Parathyroid adenoma (tissue), 2 donors: ENCODE measurements around the gene C16orf46.
"Not testable (repeated sequence)": the region's sequence is repeated elsewhere in the genome, so short reads cannot be mapped to it uniquely, and the experiment has no call there.

Experiments used
- H2AFZ ChIP-seq: fragments of 300-600 bp; sonication (generic); one replicate; pipeline ENCODE4 v1.7.0; 2017; ENCODE audit warnings: antibody characterized with exemption, mild to moderate bottlenecking
- H3K27ac ChIP-seq: fragments of 300-600 bp; sonication (generic); one replicate; pipeline ENCODE4 v1.7.0; 2017
- H3K27me3 ChIP-seq: fragments of 300-600 bp; sonication (generic); one replicate; pipeline ENCODE4 v1.7.0; 2017; ENCODE audit warnings: low read length; ENCODE audit not compliant: control insufficient read depth, insufficient read depth
- H3K36me3 ChIP-seq: fragments of 300-600 bp; sonication (generic); one replicate; pipeline ENCODE4 v1.7.0; 2017; ENCODE audit warnings: low read length; ENCODE audit not compliant: control insufficient read depth, insufficient read depth
- H3K4me1 ChIP-seq: fragments of 300-600 bp; sonication (generic); one replicate; pipeline ENCODE4 v1.7.0; 2017; ENCODE audit warnings: control low read depth
- H3K4me2 ChIP-seq: fragments of 300-600 bp; sonication (generic); one replicate; pipeline ENCODE4 v1.7.0; 2017; ENCODE audit warnings: low read length
- H3K4me3 ChIP-seq: fragments of 300-600 bp; sonication (generic); one replicate; pipeline ENCODE4 v1.7.0; 2017; ENCODE audit warnings: low read depth, low read length
- H3K79me2 ChIP-seq: fragments of 300-600 bp; sonication (generic); one replicate; pipeline ENCODE4 v1.7.0; 2017; ENCODE audit warnings: control low read depth
- H3K9ac ChIP-seq: fragments of 300-600 bp; sonication (generic); one replicate; pipeline ENCODE4 v1.7.0; 2017; ENCODE audit warnings: mild to moderate bottlenecking
- H3K9me3 ChIP-seq: fragments of 300-600 bp; sonication (generic); one replicate; pipeline ENCODE4 v1.7.0; 2017; ENCODE audit warnings: low read length; ENCODE audit not compliant: control insufficient read depth
- TF ChIP-seq, protein P1 (sequence below): fragments of 300-600 bp; sonication (generic); IDR thresholded peaks from one replicate; pipeline ENCODE4 v1.7.0; 2017; ENCODE audit warnings: antibody characterized with exemption, mild to moderate bottlenecking
- donor health status: primary hyperparathyroidism.

The C16orf46 gene

DNA sequence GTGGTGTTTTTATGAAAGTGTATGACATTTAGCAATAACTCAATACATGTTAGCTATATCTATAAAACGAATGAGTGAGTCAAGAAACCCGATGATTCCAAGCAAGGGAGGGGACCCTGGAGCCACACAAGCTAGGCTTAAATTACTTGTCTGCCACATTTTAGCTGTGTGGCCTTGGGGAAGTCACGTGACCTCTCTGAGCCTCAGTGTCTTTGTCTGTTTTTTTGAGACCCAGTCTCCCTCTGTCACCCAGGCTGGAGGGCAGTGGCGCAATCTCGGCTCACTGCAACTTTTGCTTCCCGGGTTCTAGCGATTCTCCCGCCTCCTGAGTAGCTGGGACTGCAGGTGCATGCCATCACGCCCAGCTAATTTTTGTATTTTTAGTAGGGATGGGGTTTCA is 39.2 kb upstream of the C16orf46 start:
- Histone ChIP-seq H3K27ac (no peak overlapping the region), H3K9ac (no peak overlapping the region)
- TF ChIP-seq, protein P1, sequence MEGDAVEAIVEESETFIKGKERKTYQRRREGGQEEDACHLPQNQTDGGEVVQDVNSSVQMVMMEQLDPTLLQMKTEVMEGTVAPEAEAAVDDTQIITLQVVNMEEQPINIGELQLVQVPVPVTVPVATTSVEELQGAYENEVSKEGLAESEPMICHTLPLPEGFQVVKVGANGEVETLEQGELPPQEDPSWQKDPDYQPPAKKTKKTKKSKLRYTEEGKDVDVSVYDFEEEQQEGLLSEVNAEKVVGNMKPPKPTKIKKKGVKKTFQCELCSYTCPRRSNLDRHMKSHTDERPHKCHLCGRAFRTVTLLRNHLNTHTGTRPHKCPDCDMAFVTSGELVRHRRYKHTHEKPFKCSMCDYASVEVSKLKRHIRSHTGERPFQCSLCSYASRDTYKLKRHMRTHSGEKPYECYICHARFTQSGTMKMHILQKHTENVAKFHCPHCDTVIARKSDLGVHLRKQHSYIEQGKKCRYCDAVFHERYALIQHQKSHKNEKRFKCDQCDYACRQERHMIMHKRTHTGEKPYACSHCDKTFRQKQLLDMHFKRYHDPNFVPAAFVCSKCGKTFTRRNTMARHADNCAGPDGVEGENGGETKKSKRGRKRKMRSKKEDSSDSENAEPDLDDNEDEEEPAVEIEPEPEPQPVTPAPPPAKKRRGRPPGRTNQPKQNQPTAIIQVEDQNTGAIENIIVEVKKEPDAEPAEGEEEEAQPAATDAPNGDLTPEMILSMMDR: no peak

DNA sequence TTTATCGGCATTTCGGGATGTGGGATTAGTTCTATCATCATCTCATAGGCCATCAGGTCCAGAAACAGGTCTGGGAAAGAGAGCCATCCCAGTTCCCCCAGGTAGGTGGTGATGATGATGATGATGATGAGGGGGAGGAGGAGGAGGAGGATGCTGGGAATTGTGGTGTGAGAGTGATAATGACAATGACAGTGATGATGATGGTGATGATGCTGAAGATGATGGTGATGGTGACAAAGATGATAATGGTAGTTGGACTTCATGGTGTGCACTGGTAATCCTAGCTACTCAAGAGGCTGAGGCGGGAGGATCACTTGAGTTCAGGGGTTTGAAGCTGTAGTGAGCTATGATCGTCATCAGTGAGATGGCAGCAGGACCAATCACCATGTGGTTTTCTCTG is 35.4 kb upstream of the C16orf46 start:
- no peaks in the 10 kb centered on the region for H3K36me3 ChIP-seq
- no peaks in the 10 kb centered on the region for H3K27me3 ChIP-seq
- TF ChIP-seq, protein P1: no peak
- no peaks in the 10 kb centered on the region for H3K79me2 ChIP-seq
- no peak overlapping the region for H3K27ac ChIP-seq
- H3K4me1 ChIP-seq: no peaks in the 10 kb centered on the region
- no peak overlapping the region for H2AFZ ChIP-seq
- no peaks in the 10 kb centered on the region for H3K9me3 ChIP-seq
- no peak overlapping the region for H3K9ac ChIP-seq
- H3K4me3 ChIP-seq: no peak overlapping the region
- no peak overlapping the region for H3K4me2 ChIP-seq

More for the DNA sequence above, 39.2 kb upstream of the C16orf46 start:
- Histone ChIP-seq H3K9me3 (no peaks in the 10 kb centered on the region), H3K36me3 (no peaks in the 10 kb centered on the region), H3K4me2 (no peak overlapping the region), H3K79me2 (no peaks in the 10 kb centered on the region), H3K4me3 (no peak overlapping the region), H2AFZ (no peak overlapping the region), H3K27me3 (no peaks in the 10 kb centered on the region), H3K4me1 (no peaks in the 10 kb centered on the region)

DNA sequence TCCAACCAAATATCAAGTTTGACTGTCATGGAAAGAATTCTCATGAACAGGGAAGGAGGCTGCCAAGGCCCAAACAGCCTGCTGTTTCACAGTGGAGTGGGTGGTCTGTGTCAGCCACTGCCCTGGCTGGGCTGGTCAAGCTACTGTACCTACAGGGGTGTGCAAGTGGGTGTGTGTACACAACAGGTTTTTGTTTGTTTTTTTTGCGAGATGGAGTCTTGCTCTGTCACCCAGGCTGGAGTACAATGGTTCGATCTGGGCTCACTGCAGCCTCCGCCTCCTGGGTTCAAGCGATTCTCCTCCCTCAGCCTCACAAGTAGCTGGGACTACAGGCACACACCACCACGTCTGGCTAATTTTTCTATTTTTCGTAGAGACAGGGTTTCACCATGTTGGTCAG is 32.2 kb upstream of the C16orf46 start:
- H3K4me1 ChIP-seq, H3K9me3 ChIP-seq, H3K27me3 ChIP-seq, H3K4me3 ChIP-seq, H3K4me2 ChIP-seq, H3K9ac ChIP-seq, H2AFZ ChIP-seq, H3K36me3 ChIP-seq, H3K27ac ChIP-seq, H3K79me2 ChIP-seq: not testable (repeated sequence)

DNA sequence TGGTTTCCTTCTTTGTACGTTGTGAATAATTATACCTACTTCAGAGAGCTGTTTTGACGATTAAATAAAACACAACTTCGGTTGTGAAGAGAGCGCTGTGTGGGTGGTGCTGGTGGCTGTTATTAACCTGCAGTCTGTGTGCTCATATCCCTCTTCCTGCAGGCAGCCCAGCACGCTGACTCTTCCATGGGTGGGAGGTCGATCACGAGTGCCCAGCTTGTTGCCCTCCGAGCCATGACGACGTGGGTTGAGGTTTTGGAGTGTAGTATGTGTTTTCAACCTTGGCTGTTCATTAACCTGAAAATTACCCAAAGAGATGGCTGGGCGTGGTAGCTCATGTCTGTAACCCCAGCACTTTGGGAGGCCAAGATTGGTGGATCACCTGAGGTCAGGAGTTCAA is 30.5 kb upstream of the C16orf46 start:
- Histone ChIP-seq H3K9me3 (no peaks in the 10 kb centered on the region), H3K9ac (no peak overlapping the region), H3K4me2 (no peak overlapping the region), H3K27me3 (no peaks in the 10 kb centered on the region), H3K4me3 (no peak overlapping the region), H2AFZ (no peak overlapping the region), H3K79me2 (no peaks in the 10 kb centered on the region), H3K27ac (no peak overlapping the region), H3K4me1 (no peaks in the 10 kb centered on the region), H3K36me3 (no peaks in the 10 kb centered on the region)
- TF ChIP-seq, protein P1: no peak

DNA sequence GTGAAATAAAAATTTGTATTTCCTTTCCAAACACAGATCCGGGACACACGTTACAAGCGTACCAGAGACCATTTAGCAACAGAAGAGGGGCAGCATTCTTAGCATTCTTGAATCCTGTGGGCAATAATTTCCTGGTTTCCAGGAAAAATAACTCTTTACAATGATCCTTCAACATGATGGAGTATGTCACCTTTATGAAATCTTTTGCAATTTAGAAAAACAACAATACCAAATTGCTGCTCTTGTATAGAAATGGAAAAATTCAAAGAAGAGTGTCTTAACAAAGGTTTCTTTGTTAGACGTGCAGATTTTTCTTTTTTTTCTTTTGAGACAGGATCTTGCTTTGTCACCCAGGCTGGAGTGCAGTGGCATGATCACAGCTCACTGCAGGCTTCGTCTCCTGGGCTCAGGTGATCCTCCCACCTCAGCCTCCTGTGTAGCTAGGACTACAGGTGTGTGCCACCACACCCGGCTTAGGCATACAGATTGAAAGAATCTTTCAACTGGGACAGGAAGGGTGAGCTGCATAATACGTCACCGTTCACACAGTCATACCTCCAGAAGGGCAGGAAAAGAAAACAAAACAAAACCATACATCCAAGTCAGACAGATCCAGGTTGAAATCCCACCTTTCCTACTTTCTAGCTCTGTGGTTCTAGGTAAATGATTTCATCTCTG is 29.9 kb upstream of the C16orf46 start:
- H2AFZ ChIP-seq: no peak overlapping the region
- TF ChIP-seq, protein P1: no peak
- no peaks in the 10 kb centered on the region for H3K79me2 ChIP-seq
- H3K9ac ChIP-seq: no peak overlapping the region
- no peak overlapping the region for H3K27ac ChIP-seq
- no peak overlapping the region for H3K4me3 ChIP-seq
- H3K36me3 ChIP-seq: no peaks in the 10 kb centered on the region
- H3K4me1 ChIP-seq: no peaks in the 10 kb centered on the region
- H3K9me3 ChIP-seq: no peaks in the 10 kb centered on the region
- no peaks in the 10 kb centered on the region for H3K27me3 ChIP-seq
- no peak overlapping the region for H3K4me2 ChIP-seq
